NCI-H2196 (cell line): Measurements from ENCODE around the gene NOS1.
"Not testable (repeated sequence)": the region's sequence is repeated elsewhere in the genome, so short reads cannot be mapped to it uniquely, and the experiment has no call there.

Experiments
- DNase-seq: peaks from one replicate; lab custom pipeline; 2025; ENCODE audit not compliant: unreplicated experiment; lab: John Stamatoyannopoulos, UW

Gene NOS1

GRCh38 chr12:117361347-117361751 lies at the start of gene NOS1:
NOS1 (minus strand) TSS chr12:117361626; CDS start chr12:117331069, 30,557 bp downstream.
- no peak for DNase-seq

GRCh38 chr12:117409286-117409685 lies 47.9 kb upstream of the NOS1 start:
- no peak for DNase-seq

- peak; percentile 70 for DNase-seq
Observed at GRCh38 chr12:117408161-117408791, 46.9 kb upstream of the NOS1 start.

GRCh38 chr12:117404940-117405339 lies 43.5 kb upstream of the NOS1 start:
- DNase-seq = no peak

- no peak for DNase-seq
Observed at GRCh38 chr12:117404203-117404853, 42.9 kb upstream of the NOS1 start.

GRCh38 chr12:117403586-117404139 lies 42.2 kb upstream of the NOS1 start:
- DNase-seq = no peak

- no peak for DNase-seq
Observed at GRCh38 chr12:117402363-117402762, 40.9 kb upstream of the NOS1 start.

- no peak for DNase-seq
Observed at GRCh38 chr12:117400912-117401311, 39.5 kb upstream of the NOS1 start.

GRCh38 chr12:117398482-117398881 lies 37.1 kb upstream of the NOS1 start:
- DNase-seq = not testable (repeated sequence)

GRCh38 chr12:117395766-117396165 lies 34.3 kb upstream of the NOS1 start:
- no peak for DNase-seq

- DNase-seq = no peak
Observed at GRCh38 chr12:117394491-117394890, 33.1 kb upstream of the NOS1 start.

- no peak for DNase-seq
Observed at GRCh38 chr12:117393656-117394055, 32.2 kb upstream of the NOS1 start.

- no peak for DNase-seq
Observed at GRCh38 chr12:117390866-117391265, 29.4 kb upstream of the NOS1 start.

- no peak for DNase-seq
Observed at GRCh38 chr12:117388951-117389446, 27.6 kb upstream of the NOS1 start.

- no peak for DNase-seq
Observed at GRCh38 chr12:117387832-117388231, 26.4 kb upstream of the NOS1 start.

- DNase-seq = no peak
Observed at GRCh38 chr12:117384735-117385134, 23.3 kb upstream of the NOS1 start.

GRCh38 chr12:117380083-117380482 lies 18.7 kb upstream of the NOS1 start:
- DNase-seq = no peak

GRCh38 chr12:117377758-117378157 lies 16.3 kb upstream of the NOS1 start:
- DNase-seq = peak; percentile 33

- no peak for DNase-seq
Observed at GRCh38 chr12:117370588-117370987, 9.2 kb upstream of the NOS1 start.

GRCh38 chr12:117370000-117370399 lies 8.6 kb upstream of the NOS1 start:
- DNase-seq = not testable (repeated sequence)

GRCh38 chr12:117367006-117367638 lies 5.7 kb upstream of the NOS1 start:
- DNase-seq = peak; percentile 86
